Stimulated activated effector memory CD8-positive, alpha-beta T cell treated with anti-CD3 and anti-CD28 coated beads, Interleukin-12 subunit alpha, Interleukin-12 subunit beta, amount 100 ng/mL, for 72 hours (primary cell): ENCODE measurements around the gene ZNF83.
"Not testable (repeated sequence)": the region's sequence is repeated elsewhere in the genome, so short reads cannot be mapped to it uniquely, and the experiment has no call there.

ENCODE experiments used
- ATAC-seq: fragments of 150-1000 bp; cut with Tn5 transposase; 2 replicates; pipeline ENCODE4 v1.10.0; 2021
- DNase-seq, 2 donors: peaks; one replicate each; pipeline ENCODE4 v3.0.0; 2021 to 2022; ENCODE audit warnings: low spot score in 2 of 2
- H3K27ac Mint-ChIP-seq: one replicate; pipeline ENCODE4 v1.8.0; 2022; ENCODE audit warnings: mild to moderate bottlenecking, mixed read lengths
- H3K36me3 Mint-ChIP-seq: one replicate; pipeline ENCODE4 v1.8.0; 2022; ENCODE audit warnings: mild to moderate bottlenecking, mixed read lengths
- H3K4me1 Mint-ChIP-seq: one replicate; pipeline ENCODE4 v1.8.0; 2022; ENCODE audit warnings: mixed read lengths
- H3K4me3 Mint-ChIP-seq: one replicate; pipeline ENCODE4 v1.8.0; 2022; ENCODE audit warnings: mild to moderate bottlenecking, mixed read lengths
- H3K9me3 Mint-ChIP-seq: one replicate; pipeline ENCODE4 v1.8.0; 2022; ENCODE audit warnings: mixed read lengths

ZNF83 gene

DNA sequence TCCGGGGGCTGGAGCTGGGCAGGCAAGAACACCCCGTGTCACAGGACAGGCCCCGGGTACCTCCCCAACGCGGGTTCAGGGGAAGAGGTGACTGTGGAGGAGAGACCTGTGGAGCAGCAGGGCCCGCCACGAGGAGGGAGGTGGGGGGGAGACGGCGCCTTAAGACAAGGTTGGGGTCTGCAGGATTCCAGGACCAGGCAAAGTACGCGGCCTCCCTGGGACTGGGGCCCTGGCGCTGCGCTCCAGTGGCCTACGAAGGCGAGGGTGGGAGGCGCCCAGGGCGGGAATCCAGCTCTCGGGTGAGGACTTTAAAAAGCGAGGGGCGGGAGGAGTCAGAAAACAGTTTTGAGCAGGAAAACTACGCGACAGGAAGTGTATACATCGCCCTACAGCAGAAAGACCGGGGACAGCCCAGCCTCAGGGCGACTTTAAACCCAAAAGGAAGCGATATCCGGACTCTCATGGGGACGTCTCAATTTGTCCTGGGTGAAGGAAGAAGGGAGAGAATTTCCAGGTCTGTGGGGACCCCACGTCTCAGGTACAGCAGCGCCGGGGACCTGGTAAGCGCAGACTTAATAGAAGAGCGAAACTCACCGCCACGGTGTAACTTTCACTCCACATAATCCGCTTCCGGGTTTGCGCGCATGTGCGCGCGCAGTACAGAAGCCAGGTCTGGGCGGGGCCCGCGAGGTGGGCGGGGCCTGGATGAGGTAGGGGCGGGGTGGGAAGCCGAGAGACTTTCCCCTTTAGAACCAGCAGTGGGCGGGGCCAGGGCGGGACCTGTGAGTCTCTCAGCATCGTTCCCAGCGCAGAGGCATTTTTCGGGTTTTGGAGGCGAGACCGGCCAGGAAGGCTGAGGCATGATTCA lies at the start of gene ZNF83:
Gene ZNF83 (minus strand): TSS at position 638 of the 868 bp plus-strand sequence.
- H3K4me3 Mint-ChIP-seq = peak within 1 kb of the TSS; percentile 90
- H3K9me3 Mint-ChIP-seq = no peaks in the 10 kb centered on the region
- peaks cover 21% of the 10 kb centered on the region for H3K4me1 Mint-ChIP-seq
- DNase-seq = peak; percentile 95 to 98
- H3K36me3 Mint-ChIP-seq = peaks cover 29% of the 10 kb centered on the region
- H3K27ac Mint-ChIP-seq = peak within 1 kb of the TSS; percentile 96
- ATAC-seq = peak; percentile 94

DNA sequence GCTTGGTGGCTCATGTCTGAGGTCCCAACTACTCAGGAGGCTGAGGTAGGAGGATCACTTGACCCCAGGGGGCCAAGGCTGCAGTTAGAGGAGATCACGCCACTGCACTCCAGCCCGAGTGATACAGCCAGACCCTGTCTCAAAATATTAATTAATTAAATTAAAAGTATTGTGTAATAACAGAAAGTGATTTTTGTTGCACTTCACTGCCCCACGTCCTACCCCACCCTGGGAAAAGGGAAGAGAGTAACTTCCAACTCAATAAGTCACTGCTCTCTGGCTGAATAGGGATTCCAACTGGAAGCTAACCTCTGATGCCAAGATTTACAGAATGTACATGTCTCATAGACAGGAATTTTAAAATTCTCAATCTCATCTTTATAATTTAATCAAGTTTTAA lies 49.5 kb upstream of the ZNF83 start:
- H3K9me3 Mint-ChIP-seq = no peaks in the 10 kb centered on the region
- H3K4me1 Mint-ChIP-seq = peaks cover 37% of the 10 kb centered on the region
- H3K4me3 Mint-ChIP-seq = no peak overlapping the region
- ATAC-seq = no peak
- peaks cover 32% of the 10 kb centered on the region for H3K36me3 Mint-ChIP-seq
- no peak for DNase-seq
- H3K27ac Mint-ChIP-seq = no peak overlapping the region

DNA sequence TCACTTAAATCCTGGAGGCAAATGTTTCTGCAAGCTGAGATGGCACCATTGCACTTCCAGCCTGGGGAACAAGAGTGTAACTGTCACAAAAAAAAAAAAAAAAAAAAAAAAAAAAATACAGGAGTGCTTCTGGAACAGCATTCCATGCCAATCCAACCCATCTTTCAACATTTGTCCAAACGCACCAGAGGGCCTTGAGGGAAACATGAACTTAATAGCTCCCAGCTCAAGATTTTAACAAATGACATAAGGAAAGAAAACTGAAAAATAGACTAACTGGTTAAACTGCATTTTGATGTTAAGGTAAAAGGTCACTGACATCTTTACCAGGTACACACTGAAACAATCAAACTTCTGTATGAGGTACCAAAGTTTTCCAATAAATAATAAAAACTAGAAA lies 47.7 kb upstream of the ZNF83 start:
- Mint-ChIP-seq H3K4me3 (no peak overlapping the region), H3K36me3 (peaks cover 27% of the 10 kb centered on the region), H3K27ac (no peak overlapping the region), H3K9me3 (no peaks in the 10 kb centered on the region), H3K4me1 (peaks cover 28% of the 10 kb centered on the region)
- ATAC-seq (no peak), DNase-seq (no peak)

DNA sequence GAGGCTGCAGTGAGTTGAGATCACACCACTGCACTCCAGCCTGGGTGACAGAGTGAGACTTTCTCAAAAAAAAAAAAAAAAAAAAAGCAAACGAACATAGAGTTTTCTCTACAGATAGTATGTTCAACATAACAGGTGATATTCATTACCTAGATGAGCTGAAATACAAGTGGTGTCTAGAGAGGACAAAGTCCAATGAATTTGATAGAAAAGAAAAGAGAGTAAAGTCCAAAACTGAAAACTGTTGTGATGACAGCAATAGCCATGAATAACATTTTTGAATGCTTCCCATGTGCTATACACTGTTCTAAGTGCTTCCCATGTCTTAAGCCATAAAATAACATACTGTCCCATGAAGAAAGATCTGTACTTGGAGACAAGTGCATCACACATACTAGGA lies 43.1 kb upstream of the ZNF83 start:
- H3K4me3 Mint-ChIP-seq, H3K4me1 Mint-ChIP-seq, H3K9me3 Mint-ChIP-seq, ATAC-seq, H3K27ac Mint-ChIP-seq, DNase-seq: not testable (repeated sequence)
- H3K36me3 Mint-ChIP-seq = peaks cover 12% of the 10 kb centered on the region

DNA sequence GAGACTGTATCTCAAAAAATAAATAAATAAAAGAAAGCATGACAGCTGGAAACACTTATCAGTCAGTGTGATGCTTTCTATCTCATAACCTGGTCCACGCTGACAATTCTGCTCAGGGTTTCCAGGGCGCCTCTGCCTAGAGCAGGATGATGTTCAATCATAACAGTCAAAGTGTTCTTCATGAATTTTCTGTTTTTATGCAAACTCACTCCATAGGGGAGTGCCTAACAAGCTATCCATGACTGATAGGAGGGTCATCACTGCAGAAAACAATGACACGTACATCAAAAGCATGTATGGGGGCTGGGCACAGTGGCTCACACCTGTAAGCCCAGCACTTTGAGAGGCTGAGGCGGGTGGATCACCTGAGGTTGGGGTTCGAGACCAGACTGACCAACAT lies 41.4 kb upstream of the ZNF83 start:
- peaks cover 18% of the 10 kb centered on the region for H3K4me1 Mint-ChIP-seq
- no peak for DNase-seq
- no peaks in the 10 kb centered on the region for H3K9me3 Mint-ChIP-seq
- peak overlapping the region; percentile 44 for H3K27ac Mint-ChIP-seq
- peaks cover 8% of the 10 kb centered on the region for H3K36me3 Mint-ChIP-seq
- ATAC-seq = no peak
- no peak overlapping the region for H3K4me3 Mint-ChIP-seq

DNA sequence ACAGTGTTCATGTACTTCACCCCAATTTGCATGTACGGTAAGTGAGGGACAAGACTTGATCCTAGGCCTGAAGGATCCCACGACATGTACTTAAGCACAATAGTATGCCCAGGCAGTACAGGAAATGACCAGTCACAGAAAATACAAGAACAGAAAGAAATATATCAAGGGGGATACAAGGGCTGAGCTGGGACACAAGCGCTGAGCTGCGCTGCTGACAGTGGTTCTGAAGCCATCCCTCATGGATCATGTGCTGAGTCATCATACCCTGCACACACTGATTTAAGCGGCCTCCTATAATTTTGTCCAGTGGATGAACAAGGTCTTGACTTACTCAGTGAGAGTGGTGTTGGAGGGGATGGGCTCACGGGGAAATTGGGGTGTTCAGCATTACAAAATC lies 37.1 kb upstream of the ZNF83 start:
- H3K4me3 Mint-ChIP-seq, H3K36me3 Mint-ChIP-seq, H3K27ac Mint-ChIP-seq, ATAC-seq, DNase-seq, H3K9me3 Mint-ChIP-seq: not testable (repeated sequence)
- H3K4me1 Mint-ChIP-seq = peaks cover 18% of the 10 kb centered on the region

DNA sequence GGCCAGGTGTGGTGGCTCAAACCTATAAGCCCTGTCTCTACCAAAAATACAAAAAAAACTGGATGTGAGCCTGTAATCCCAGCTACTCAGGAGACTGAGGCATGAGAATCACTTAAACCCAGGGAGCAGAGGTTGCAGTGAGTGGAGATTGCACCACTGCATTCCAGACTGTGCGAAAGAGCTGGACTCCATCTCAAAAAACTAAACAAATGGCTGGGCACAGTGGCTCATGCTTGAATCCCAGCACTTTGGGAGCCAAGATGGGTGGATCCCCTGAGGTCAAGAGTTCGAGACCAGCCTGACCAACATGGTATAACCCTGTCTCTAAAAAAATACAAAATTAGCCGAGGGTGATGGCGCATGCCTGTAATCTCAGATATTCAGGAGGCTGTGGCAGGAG lies 34.9 kb upstream of the ZNF83 start:
- DNase-seq = no peak
- Mint-ChIP-seq H3K27ac (no peak overlapping the region), H3K36me3 (peaks cover 14% of the 10 kb centered on the region), H3K9me3 (no peaks in the 10 kb centered on the region), H3K4me1 (peaks cover 17% of the 10 kb centered on the region), H3K4me3 (no peak overlapping the region)
- no peak for ATAC-seq

DNA sequence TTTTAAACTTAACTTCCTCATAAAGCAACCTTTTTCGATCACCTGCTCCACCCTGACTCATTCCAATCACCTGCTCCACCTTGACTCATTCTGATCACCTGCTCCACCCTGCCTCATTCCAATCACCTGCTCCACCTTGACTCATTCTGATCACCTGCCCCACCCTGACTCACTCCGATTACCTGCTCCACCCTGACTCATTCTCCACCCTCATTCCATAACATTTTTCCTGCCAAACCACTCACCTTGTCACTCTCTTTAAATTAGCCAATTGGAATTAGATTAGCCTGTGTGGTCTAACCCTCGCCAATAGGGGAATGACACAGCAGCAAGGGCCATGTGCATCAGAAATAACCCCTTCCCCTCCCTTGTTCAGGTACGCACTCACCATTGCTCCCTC lies 31.9 kb upstream of the ZNF83 start:
- no peaks in the 10 kb centered on the region for H3K9me3 Mint-ChIP-seq
- no peak for DNase-seq
- H3K4me1 Mint-ChIP-seq = peaks cover 18% of the 10 kb centered on the region
- no peak for ATAC-seq
- H3K4me3 Mint-ChIP-seq = no peak overlapping the region
- peaks cover 22% of the 10 kb centered on the region for H3K36me3 Mint-ChIP-seq
- no peak overlapping the region for H3K27ac Mint-ChIP-seq

DNA sequence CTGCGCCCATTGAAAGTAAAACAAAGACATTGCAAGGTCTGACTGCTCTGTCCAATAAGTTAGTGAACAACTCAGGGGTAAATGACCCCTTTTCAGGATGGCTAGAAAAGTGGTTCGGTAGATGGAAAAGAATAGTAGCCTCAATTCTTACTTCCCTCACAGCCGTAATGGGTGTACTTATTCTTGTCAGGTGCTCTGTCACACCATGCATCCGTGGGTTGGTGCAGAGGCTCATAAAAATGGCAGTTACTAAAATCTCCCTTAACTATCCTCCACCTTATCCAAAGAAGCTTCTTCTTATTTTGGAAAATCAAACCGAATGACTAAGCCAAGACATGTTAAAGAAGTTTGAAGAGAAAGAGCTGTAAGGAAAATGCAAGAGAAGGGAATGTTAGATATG lies 31.4 kb upstream of the ZNF83 start:
- no peak overlapping the region for H3K4me3 Mint-ChIP-seq
- H3K9me3 Mint-ChIP-seq = no peaks in the 10 kb centered on the region
- H3K27ac Mint-ChIP-seq = no peak overlapping the region
- DNase-seq (no peak), ATAC-seq (no peak)
- peaks cover 14% of the 10 kb centered on the region for H3K4me1 Mint-ChIP-seq
- peaks cover 22% of the 10 kb centered on the region for H3K36me3 Mint-ChIP-seq

DNA sequence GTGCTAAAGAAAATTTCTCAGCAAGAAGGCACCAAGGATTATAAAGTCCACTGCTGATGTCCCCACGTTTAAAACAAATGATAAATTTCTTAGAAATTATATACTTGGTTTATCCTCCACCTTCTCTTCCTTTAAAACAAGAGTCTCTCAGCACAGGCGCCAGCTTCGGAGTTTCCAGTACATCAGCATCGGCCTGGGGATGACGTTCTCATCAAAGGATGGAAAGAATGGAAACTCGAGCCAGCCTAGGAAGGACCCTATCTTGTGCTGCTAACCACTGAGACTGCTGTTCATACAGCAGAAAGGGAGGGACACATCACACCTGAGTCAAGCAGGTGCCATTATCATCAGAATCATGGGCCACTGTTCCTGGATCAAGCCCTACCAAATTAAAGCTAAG lies 29.8 kb upstream of the ZNF83 start:
- ATAC-seq (no peak), DNase-seq (no peak)
- Mint-ChIP-seq H3K36me3 (peaks cover 23% of the 10 kb centered on the region), H3K4me3 (no peak overlapping the region), H3K27ac (no peak overlapping the region), H3K4me1 (peaks cover 14% of the 10 kb centered on the region), H3K9me3 (no peaks in the 10 kb centered on the region)

DNA sequence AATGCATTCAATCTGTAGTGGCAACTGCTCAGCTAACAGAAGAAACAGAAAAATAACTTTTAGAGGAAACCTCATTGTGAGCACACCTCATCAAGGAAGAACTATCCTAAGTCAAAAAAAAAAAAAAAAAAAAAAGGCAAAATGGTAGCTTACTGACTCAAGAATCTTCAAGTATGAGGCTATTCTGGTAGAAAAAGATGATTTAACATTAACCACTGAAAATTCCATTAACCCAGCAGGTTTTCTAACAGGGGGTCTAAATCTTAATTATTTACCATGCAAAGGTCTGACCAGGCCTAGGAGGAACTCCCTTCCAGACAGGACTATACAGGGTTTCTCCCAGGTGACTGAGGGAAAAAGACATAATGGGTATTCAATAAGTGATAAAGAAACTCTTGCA lies 28.4 kb upstream of the ZNF83 start:
- DNase-seq (no peak), ATAC-seq (no peak)
- H3K36me3 Mint-ChIP-seq = peaks cover 33% of the 10 kb centered on the region
- H3K4me3 Mint-ChIP-seq = no peak overlapping the region
- no peaks in the 10 kb centered on the region for H3K9me3 Mint-ChIP-seq
- H3K27ac Mint-ChIP-seq = no peak overlapping the region
- H3K4me1 Mint-ChIP-seq = peaks cover 24% of the 10 kb centered on the region

DNA sequence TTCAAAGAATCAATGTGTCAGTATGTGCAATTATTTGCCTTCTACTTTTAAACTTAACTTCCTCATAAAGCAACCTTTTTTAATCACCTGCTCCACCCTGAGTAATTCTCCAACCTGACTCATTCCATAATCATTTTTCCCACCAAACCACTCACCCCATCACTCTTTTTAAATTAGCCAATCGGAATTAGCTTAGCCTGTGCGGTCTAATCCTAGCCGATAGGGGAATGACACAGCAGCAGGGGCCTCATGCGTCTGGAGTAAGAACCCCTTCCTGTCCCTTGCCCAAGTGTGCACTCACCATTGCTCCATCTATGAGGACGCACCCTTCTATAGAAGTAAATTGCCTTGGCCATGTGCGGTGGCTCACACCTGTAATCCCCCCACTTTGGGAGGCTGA lies 27.4 kb upstream of the ZNF83 start:
- Mint-ChIP-seq H3K4me3 (no peak overlapping the region), H3K27ac (no peak overlapping the region), H3K9me3 (no peaks in the 10 kb centered on the region), H3K4me1 (peaks cover 27% of the 10 kb centered on the region), H3K36me3 (peaks cover 42% of the 10 kb centered on the region)
- no peak for DNase-seq
- ATAC-seq = no peak

DNA sequence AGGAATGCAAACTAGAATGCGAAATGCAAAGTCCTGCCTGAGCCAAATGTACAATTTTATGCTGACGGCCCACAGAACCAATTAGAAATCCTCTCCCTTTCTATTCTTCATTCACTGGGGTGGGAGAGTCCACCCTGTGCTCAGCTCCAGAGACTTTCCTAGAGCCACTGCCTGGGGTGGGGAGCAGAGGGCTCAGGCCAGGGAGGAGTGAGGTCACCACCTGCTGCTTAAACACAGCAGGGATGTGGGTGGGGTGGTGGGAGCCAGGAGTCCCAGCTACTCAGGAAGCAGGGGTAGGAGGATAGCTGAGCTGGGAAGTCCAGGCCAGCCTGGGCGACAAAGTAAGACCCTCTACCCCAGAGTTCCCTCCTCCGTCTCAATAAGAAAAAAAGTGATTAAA lies 26.9 kb upstream of the ZNF83 start:
- H3K9me3 Mint-ChIP-seq = no peaks in the 10 kb centered on the region
- no peak overlapping the region for H3K27ac Mint-ChIP-seq
- peaks cover 43% of the 10 kb centered on the region for H3K36me3 Mint-ChIP-seq
- ATAC-seq (no peak), DNase-seq (no peak)
- no peak overlapping the region for H3K4me3 Mint-ChIP-seq
- peaks cover 24% of the 10 kb centered on the region for H3K4me1 Mint-ChIP-seq

DNA sequence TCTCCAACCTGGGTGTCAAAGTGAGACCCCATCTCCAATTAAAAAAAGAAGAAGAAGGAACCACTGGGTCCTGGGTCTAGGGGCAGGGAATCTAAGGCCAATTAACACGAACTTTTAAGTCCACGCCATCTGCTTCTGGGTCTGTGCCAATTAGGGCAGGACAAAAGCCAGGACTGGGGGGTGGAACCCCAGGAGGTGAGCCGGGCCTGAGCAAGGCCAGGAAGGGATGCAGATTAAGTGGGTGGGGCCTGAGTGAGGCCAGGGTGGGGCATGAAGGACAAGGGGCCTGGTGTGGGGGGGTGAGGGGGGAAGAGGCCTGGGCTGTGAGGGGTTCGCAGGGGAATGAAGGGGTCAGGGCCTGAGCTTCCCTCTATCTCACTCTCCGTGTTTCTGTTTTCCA lies 26.3 kb upstream of the ZNF83 start:
- DNase-seq = no peak
- ATAC-seq = no peak
- Mint-ChIP-seq H3K4me1 (peaks cover 22% of the 10 kb centered on the region), H3K36me3 (peaks cover 45% of the 10 kb centered on the region), H3K4me3 (no peak overlapping the region), H3K9me3 (no peaks in the 10 kb centered on the region), H3K27ac (peak overlapping the region; percentile 60)

DNA sequence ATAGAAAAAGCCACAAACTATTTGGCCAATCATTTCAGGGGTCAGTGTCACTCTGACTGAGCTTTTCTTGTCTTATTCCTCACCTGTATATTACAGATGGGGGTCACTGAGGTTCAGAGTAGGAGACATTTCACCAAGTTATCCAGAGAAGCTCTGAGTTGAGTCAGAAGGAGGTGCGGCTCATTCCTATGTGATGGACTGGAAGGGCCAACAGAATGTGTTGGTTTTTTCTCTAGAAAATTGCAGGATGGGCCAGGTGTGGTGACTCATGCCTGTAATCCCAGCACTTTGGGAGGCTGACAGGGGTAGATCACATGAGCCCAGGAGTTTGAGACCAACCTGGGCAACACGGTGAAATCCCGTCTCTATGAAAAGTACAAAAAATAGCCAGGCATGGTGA lies 24.5 kb upstream of the ZNF83 start:
- ATAC-seq = no peak
- DNase-seq = no peak
- H3K27ac Mint-ChIP-seq = peak overlapping the region; percentile 88
- H3K4me1 Mint-ChIP-seq = peaks cover 29% of the 10 kb centered on the region
- H3K36me3 Mint-ChIP-seq = peaks cover 61% of the 10 kb centered on the region
- H3K4me3 Mint-ChIP-seq = no peak overlapping the region
- H3K9me3 Mint-ChIP-seq = no peaks in the 10 kb centered on the region

DNA sequence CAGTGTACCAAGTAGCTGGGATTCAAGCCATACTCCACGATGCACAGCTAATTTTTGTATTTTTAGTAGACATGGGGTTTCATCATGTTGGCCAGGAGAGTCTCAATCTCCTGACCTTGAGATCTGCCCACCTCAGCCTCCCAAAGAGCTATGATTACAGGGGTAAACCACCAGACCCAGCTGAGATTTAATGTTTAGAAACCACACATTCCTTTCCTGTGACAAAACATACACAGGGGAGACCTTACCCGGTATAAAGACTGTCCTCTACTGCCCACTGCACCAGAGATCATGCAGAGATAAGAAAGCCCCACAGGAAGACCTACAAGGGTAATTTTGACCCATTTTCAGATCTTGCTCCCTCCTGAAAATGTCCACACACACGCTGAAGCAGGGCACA lies 22.8 kb upstream of the ZNF83 start:
- peak overlapping the region; percentile 88 for H3K27ac Mint-ChIP-seq
- H3K4me3 Mint-ChIP-seq = no peak overlapping the region
- ATAC-seq = no peak
- H3K9me3 Mint-ChIP-seq = no peaks in the 10 kb centered on the region
- H3K36me3 Mint-ChIP-seq = peaks cover 69% of the 10 kb centered on the region
- DNase-seq = no peak
- peaks cover 29% of the 10 kb centered on the region for H3K4me1 Mint-ChIP-seq
